GM18502 (cell line): ENCODE measurements around the gene MKX.

Experiments
- ATAC-seq: cut with Tn5 transposase; IDR thresholded peaks from one replicate; pipeline ENCODE4 v1.9.1; 2021; ENCODE audit warnings: mild to moderate bottlenecking; ENCODE audit not compliant: unreplicated experiment, poor library complexity

MKX gene

GRCh38 chr10:27742195-27743011, 3.2 kb downstream of the MKX start:
- peak; percentile 96 for ATAC-seq

DNA sequence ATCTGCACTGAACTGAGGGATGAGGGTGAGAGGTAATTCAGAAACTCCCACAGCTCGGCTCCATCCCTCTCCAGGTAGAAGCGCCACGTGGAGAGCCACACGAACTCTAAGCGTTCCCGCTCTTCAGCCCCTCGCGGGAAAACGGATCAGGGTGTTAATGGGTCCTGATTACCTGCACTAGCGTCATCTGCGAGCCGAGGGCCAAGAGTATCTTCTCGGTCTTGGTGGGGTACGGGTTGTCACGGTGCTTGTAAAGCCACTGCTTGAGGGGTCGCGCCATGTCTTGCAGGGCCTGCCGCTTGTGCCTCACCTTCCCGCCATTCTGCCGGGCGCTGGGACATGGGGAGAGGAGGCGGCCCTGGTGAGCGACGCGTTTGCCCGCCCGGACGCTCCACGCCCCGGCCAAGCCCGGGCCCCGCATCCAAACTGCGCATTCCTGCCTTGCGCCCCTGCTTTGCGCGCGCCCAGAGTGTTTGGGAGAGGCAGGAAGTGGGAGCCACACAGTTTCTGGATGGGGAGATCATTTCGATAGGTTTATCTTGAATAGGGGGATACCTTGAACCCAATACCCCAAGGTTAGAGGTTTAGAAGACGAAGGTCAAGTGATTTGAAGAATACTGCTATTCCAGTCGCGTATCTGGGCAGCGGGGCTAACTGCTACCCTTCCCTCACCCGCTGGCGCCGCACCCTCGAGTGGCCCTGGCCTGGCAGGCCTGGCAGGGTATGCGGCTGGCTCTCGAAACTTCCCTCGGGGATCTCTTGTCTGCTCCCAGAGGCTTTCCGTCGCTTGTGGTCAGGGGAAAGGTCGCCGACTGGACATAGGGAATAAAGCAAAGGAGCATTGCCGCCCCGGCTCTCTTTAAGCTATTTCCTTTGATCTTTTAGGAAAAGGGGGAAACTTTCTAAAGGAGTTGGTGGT, 4.2 kb downstream of the MKX start:
- no peak for ATAC-seq

GRCh38 chr10:27736396-27736795, 9.2 kb downstream of the MKX start:
- no peak for ATAC-seq

GRCh38 chr10:27730041-27730440, 15.6 kb downstream of the MKX start:
- ATAC-seq, result no peak

- no peak for ATAC-seq
Observed at GRCh38 chr10:27728338-27728737, 17.3 kb downstream of the MKX start.

DNA sequence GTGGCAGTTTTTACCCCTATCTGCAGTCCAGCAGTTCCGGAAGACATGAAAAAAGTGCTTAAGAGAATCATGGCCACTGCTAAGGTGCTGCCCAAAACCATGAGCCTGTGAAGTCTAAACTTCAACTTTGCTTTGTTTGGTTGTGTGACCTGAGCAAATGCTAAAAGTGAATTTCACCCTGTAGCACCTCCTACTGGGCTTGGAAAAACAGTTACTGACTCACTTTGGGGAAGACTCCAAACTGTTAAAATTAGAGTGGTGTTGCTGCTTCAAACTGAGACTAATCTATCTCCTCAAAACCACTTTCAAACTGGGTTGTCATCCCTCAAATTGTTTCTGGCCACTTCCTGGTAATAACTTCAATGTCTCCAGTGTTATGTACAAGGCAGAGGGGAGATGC, 21.3 kb downstream of the MKX start:
- ATAC-seq, result no peak

DNA sequence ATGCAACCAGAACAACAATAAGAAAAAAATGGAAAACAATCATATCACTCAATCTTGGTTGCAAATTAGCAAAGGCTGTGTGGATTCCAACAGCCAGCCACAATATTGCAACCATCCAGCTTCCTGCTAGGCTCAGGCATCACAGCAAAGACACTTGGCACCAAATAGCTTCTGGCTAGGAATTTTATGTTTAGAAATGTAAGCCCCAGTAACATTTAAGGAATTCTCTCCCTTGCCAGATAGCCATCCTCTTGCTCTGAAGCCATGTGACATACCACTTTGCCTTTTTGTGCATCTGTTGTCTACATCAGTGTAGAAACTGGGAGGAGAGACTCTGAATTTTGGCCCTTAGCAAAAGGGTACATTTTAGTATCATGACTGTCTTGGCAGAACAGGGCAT, 22.2 kb downstream of the MKX start:
- ATAC-seq, result no peak

DNA sequence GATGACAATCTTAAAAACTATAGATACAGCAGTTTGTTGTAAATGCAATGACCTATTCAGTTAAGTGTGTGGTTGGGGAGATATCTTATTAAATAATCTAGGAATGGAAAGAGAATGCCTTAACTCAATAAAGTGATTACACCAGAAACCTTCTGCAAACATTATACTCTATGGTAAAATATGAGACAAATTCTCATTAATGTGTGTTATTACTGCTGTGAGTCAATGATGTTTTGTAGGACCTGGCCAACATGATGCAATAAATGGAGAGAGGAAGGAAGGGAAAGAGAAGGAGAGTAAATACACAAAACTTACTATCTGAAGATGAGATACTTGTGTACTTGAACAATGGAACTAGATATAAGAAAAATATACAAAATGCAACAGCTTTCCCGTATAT, 25.1 kb downstream of the MKX start:
- no peak for ATAC-seq

- no peak for ATAC-seq
Observed at GRCh38 chr10:27719052-27719451, 26.6 kb downstream of the MKX start.

DNA sequence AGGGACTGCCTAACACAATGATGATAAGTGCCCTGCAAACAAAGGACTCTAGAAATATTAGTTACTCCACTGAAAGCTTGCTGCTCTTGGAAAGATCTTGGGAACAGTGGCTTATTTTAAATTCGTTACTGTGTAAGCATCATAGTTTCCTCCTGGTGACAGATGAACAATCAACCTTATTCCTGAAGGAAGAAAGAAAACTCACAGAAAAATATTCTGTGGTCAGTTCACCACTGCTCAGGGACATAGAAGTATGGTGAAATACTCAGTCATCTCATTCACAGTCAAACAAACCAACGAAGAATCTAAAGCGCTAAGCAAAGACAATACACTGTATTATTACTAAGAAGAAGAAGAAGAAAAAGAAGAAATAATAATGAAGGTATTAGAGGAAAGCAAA, 27.8 kb downstream of the MKX start:
- ATAC-seq, result no peak

GRCh38 chr10:27717224-27717623, 28.4 kb downstream of the MKX start:
- ATAC-seq, result no peak

- no peak for ATAC-seq
Observed at GRCh38 chr10:27716521-27716920, 29.1 kb downstream of the MKX start.

GRCh38 chr10:27715505-27715904, 30.1 kb downstream of the MKX start:
- ATAC-seq, result no peak

- no peak for ATAC-seq
Observed at GRCh38 chr10:27714349-27714748, 31.3 kb downstream of the MKX start.

GRCh38 chr10:27713941-27714340, 31.7 kb downstream of the MKX start:
- ATAC-seq, result no peak

- ATAC-seq, result no peak
Observed at GRCh38 chr10:27710014-27710413, 35.6 kb downstream of the MKX start.

- no peak for ATAC-seq
Observed at GRCh38 chr10:27709304-27709703, 36.3 kb downstream of the MKX start.

GRCh38 chr10:27701938-27702537, 43.6 kb downstream of the MKX start:
- ATAC-seq, result no peak

GRCh38 chr10:27699776-27700175, 45.8 kb downstream of the MKX start:
- ATAC-seq, result no peak

DNA sequence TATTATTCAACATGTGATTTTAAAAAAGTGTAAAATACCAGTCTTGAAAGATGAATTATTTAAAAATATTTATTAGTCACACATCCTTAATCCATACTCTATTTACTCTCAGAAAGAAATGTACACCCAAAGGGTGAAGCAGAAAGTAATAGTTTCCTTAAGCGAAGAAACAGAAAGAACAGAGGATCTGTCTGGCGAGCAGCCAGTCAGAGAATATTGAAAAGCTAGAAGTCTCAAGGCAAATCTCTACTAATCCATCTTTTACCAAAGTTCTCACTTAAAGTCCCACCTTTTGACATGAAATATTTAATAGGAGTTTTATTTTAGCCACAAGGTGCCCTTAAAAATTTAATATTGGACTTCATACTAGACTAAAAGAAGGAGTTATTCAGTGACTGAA, 46.7 kb downstream of the MKX start:
- ATAC-seq, result no peak

DNA sequence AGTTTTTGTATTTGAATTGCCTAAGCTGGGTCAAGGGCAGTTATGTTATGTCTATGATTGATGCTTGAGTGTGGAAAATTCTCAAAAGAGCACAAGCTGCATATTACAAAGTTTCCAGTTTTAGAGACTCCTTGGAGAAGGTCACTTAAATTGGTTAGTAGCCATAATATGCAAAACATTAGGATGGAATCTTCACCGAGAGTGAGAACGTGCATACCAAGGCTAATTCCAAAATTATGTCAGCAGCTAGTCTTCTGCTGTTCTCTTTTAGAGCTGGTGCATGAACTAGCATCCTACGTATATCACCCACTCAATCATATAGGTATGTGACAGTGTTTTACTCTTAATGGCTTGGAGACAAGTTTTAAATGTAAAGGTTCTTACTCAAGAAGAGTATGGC, 49.2 kb downstream of the MKX start:
- ATAC-seq, result no peak
